ENCODE results near the gene DNAJC18.

DNA sequence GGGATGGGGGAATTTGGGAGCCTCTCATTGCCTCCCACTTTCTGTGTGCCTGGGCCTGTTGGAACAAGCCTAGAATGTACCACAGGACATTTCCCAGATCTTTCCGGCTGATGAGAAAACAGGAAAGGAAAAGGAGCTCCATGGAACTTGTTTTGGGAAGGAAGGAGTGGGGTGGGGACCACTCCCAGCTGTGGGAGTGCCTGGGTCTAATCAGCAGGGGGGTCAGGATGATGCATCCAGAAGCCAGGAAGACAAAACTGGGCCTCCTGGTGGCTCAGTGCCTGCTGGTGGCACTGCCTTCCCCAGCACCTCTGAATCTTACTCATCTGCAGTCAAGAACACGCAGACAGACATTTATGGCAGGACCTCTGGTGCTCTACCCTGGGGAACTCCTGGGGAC lies 34.2 kb upstream of the DNAJC18 start:
- TF ChIP-seq, protein P1, sequence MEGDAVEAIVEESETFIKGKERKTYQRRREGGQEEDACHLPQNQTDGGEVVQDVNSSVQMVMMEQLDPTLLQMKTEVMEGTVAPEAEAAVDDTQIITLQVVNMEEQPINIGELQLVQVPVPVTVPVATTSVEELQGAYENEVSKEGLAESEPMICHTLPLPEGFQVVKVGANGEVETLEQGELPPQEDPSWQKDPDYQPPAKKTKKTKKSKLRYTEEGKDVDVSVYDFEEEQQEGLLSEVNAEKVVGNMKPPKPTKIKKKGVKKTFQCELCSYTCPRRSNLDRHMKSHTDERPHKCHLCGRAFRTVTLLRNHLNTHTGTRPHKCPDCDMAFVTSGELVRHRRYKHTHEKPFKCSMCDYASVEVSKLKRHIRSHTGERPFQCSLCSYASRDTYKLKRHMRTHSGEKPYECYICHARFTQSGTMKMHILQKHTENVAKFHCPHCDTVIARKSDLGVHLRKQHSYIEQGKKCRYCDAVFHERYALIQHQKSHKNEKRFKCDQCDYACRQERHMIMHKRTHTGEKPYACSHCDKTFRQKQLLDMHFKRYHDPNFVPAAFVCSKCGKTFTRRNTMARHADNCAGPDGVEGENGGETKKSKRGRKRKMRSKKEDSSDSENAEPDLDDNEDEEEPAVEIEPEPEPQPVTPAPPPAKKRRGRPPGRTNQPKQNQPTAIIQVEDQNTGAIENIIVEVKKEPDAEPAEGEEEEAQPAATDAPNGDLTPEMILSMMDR (IDR thresholded peaks at IDR 0.05; ENCODE audit: low read length) = no peak
- no peak for TF ChIP-seq EZH2 (IDR thresholded peaks at IDR 0.05; ENCODE audit: borderline replicate concordance, low read length)

Measured in OCI-LY1 (cell line).